Amniotic stem cell (primary cell): ENCODE results near the gene CEP85L.

ENCODE experiments used
- DNase-seq: peaks from one replicate; lab custom pipeline; 2025; lab: John Stamatoyannopoulos, UW

Gene CEP85L

GRCh38 chr6:118579786-118580185 is 71.6 kb downstream of the CEP85L start:
- no peak for DNase-seq

GRCh38 chr6:118578617-118579016 is 72.8 kb downstream of the CEP85L start:
- no peak for DNase-seq

GRCh38 chr6:118577972-118578371 is 73.4 kb downstream of the CEP85L start:
- no peak for DNase-seq

- no peak for DNase-seq
Observed at GRCh38 chr6:118574051-118574865, 77.1 kb downstream of the CEP85L start.

GRCh38 chr6:118571121-118571520 is 80.3 kb downstream of the CEP85L start:
- no peak for DNase-seq

- no peak for DNase-seq
Observed at GRCh38 chr6:118569498-118569897, 81.9 kb downstream of the CEP85L start.

- DNase-seq: no peak
Observed at GRCh38 chr6:118567974-118568373, 83.4 kb downstream of the CEP85L start.

GRCh38 chr6:118565311-118565960 is 86.0 kb downstream of the CEP85L start:
- no peak for DNase-seq

- DNase-seq: no peak
Observed at GRCh38 chr6:118562959-118563358, 88.4 kb downstream of the CEP85L start.

GRCh38 chr6:118562248-118562647 is 89.1 kb downstream of the CEP85L start:
- DNase-seq: no peak

- DNase-seq: no peak
Observed at GRCh38 chr6:118559659-118560058, 91.7 kb downstream of the CEP85L start.

- DNase-seq: no peak
Observed at GRCh38 chr6:118558464-118559217, 92.8 kb downstream of the CEP85L start.

GRCh38 chr6:118554698-118555097 is 96.7 kb downstream of the CEP85L start:
- DNase-seq: no peak

GRCh38 chr6:118553132-118553531 is 98.3 kb downstream of the CEP85L start:
- no peak for DNase-seq

GRCh38 chr6:118551063-118552053 is 100.0 kb downstream of the CEP85L start:
- peak; percentile 26 for DNase-seq

GRCh38 chr6:118548613-118549012 is 102.8 kb downstream of the CEP85L start:
- DNase-seq: no peak

GRCh38 chr6:118548136-118548535 is 103.3 kb downstream of the CEP85L start, which contains the start of gene PLN:
Gene PLN (plus strand): TSS chr6:118548296. CDS start chr6:118558922, 10,626 bp downstream.
- DNase-seq: no peak

- DNase-seq: no peak
Observed at GRCh38 chr6:118546880-118547218, 104.5 kb downstream of the CEP85L start.

- no peak for DNase-seq
Observed at GRCh38 chr6:118546164-118546879, 105.1 kb downstream of the CEP85L start.

GRCh38 chr6:118544105-118544504 is 107.3 kb downstream of the CEP85L start:
- DNase-seq: no peak
